SK-N-SH (cell line): ENCODE results near the gene GPC5.

ENCODE experiments used
- ELF1 ChIP-seq: IDR thresholded peaks from 2 replicates; pipeline ENCODE4 v1.4.0; 2012
- POLR2AphosphoS5 ChIP-seq: IDR thresholded peaks from 2 replicates; pipeline ENCODE4 v1.6.1; 2012; ENCODE audit warnings: low read depth, low read length
- RXRA ChIP-seq: IDR thresholded peaks from 2 replicates; pipeline ENCODE4 v1.4.0; 2012; ENCODE audit warnings: low read depth, mild to moderate bottlenecking, borderline replicate concordance
- TF ChIP-seq, protein P1 (sequence below): fragments of 200-600 bp; sonication (generic); IDR thresholded peaks from 2 replicates; pipeline ENCODE4 v1.6.1; 2017; ENCODE audit warnings: antibody characterized with exemption, mild to moderate bottlenecking, moderate library complexity

- TF ChIP-seq RXRA (no peak), POLR2AphosphoS5 (no peak), ELF1 (no peak)
- TF ChIP-seq, protein P1, sequence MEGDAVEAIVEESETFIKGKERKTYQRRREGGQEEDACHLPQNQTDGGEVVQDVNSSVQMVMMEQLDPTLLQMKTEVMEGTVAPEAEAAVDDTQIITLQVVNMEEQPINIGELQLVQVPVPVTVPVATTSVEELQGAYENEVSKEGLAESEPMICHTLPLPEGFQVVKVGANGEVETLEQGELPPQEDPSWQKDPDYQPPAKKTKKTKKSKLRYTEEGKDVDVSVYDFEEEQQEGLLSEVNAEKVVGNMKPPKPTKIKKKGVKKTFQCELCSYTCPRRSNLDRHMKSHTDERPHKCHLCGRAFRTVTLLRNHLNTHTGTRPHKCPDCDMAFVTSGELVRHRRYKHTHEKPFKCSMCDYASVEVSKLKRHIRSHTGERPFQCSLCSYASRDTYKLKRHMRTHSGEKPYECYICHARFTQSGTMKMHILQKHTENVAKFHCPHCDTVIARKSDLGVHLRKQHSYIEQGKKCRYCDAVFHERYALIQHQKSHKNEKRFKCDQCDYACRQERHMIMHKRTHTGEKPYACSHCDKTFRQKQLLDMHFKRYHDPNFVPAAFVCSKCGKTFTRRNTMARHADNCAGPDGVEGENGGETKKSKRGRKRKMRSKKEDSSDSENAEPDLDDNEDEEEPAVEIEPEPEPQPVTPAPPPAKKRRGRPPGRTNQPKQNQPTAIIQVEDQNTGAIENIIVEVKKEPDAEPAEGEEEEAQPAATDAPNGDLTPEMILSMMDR = no peak
Observed at GRCh38 chr13:92739306-92739818, 1340.9 kb downstream of the GPC5 start.
